MM.1S (cell line): Measurements from ENCODE around the gene ZNF441.

Experiments
- DNase-seq: peaks from one replicate; pipeline ENCODE4 v3.0.0-alpha.2; 2015
- H2AFZ ChIP-seq: fragments of 300-600 bp; sonication (generic); 2 replicates; pipeline ENCODE4 v1.6.0; 2016; ENCODE audit warnings: antibody characterized with exemption, low read length
- H3F3A ChIP-seq: fragments of 300-600 bp; sonication (generic); 2 replicates; pipeline ENCODE4 v1.6.1; 2016; ENCODE audit warnings: mild to moderate bottlenecking, antibody characterized with exemption, low read length, moderate library complexity, mixed read lengths; ENCODE audit not compliant: insufficient read depth
- H3K27ac ChIP-seq: fragments of 300-600 bp; sonication (generic); 2 replicates; pipeline ENCODE4 v1.5.1; 2016; ENCODE audit warnings: mild to moderate bottlenecking, low read length
- H3K27me3 ChIP-seq: fragments of 300-600 bp; sonication (generic); replicated peaks from 2 replicates; pipeline ENCODE4 v1.6.0; 2016; ENCODE audit warnings: low read length; ENCODE audit not compliant: insufficient read depth
- H3K36me3 ChIP-seq: fragments of 300-600 bp; sonication (generic); replicated peaks from 2 replicates; pipeline ENCODE4 v1.6.1; 2016; ENCODE audit warnings: mild to moderate bottlenecking, low read length, mixed read lengths; ENCODE audit not compliant: insufficient read depth
- H3K4me1 ChIP-seq: fragments of 300-600 bp; sonication (generic); 2 replicates; pipeline ENCODE4 v1.6.1; 2016; ENCODE audit warnings: low read length, mixed read lengths
- H3K4me2 ChIP-seq: fragments of 300-600 bp; sonication (generic); 2 replicates; pipeline ENCODE4 v1.6.0; 2016; ENCODE audit warnings: low read depth, low read length
- H3K4me3 ChIP-seq: fragments of 300-600 bp; sonication (generic); 2 replicates; pipeline ENCODE4 v1.5.1; 2016; ENCODE audit warnings: low read length, mixed read lengths
- H3K79me2 ChIP-seq: fragments of 300-600 bp; sonication (generic); 2 replicates; pipeline ENCODE4 v1.6.1; 2016; ENCODE audit warnings: mixed run types, low read length, mixed read lengths
- H3K9ac ChIP-seq: fragments of 300-600 bp; sonication (generic); 2 replicates; pipeline ENCODE4 v1.6.1; 2016; ENCODE audit warnings: low read length, mixed read lengths
- H3K9me2 ChIP-seq: fragments of 300-600 bp; sonication (generic); replicated peaks from 2 replicates; pipeline ENCODE4 v1.6.1; 2016; ENCODE audit warnings: mild to moderate bottlenecking, low read length, mixed read lengths; ENCODE audit not compliant: insufficient read depth
- H3K9me3 ChIP-seq: fragments of 300-600 bp; sonication (generic); replicated peaks from 2 replicates; pipeline ENCODE4 v1.6.1; 2016; ENCODE audit warnings: mild to moderate bottlenecking, low read length, mixed read lengths; ENCODE audit not compliant: insufficient read depth
- H4K20me1 ChIP-seq: fragments of 300-600 bp; sonication (generic); 2 replicates; pipeline ENCODE4 v1.6.1; 2016; ENCODE audit warnings: mild to moderate bottlenecking, low read length, moderate library complexity, mixed read lengths; ENCODE audit not compliant: insufficient read depth
- CTCF ChIP-seq: fragments of 300-600 bp; sonication (generic); IDR thresholded peaks from 2 replicates; pipeline ENCODE4 v1.5.1; 2016; ENCODE audit warnings: antibody characterized with exemption, low read length, mixed read lengths
- EZH2 ChIP-seq: fragments of 300-600 bp; sonication (generic); optimal IDR thresholded peaks from 2 replicates; pipeline ENCODE3; 2017; ENCODE audit warnings: low read depth, mild to moderate bottlenecking, antibody characterized with exemption, low read length, mixed read lengths
- EZH2phosphoT487 ChIP-seq: fragments of 300-600 bp; sonication (generic); IDR thresholded peaks from 2 replicates; pipeline ENCODE4 v1.6.1; 2018; ENCODE audit warnings: antibody characterized with exemption, low read length

Gene ZNF441

GRCh38 chr19:11780431-11781020 lies 13.7 kb downstream of the ZNF441 start:
- no peak for TF ChIP-seq EZH2phosphoT487
- no peak for TF ChIP-seq EZH2
- TF ChIP-seq CTCF, result no peak
- Histone ChIP-seq H3K4me2 (no peak overlapping the region), H2AFZ (no peak overlapping the region), H3K9me3 (no peaks in the 10 kb centered on the region), H3K9me2 (no peaks in the 10 kb centered on the region), H3K79me2 (no peaks in the 10 kb centered on the region), H3F3A (no peaks in the 10 kb centered on the region; the same call in 1 of the 2 replicates), H3K36me3 (peaks cover 43% of the 10 kb centered on the region), H3K4me1 (no peaks in the 10 kb centered on the region), H3K9ac (no peak overlapping the region), H3K27ac (no peak overlapping the region), H4K20me1 (no peaks in the 10 kb centered on the region), H3K4me3 (no peak overlapping the region), H3K27me3 (no peaks in the 10 kb centered on the region)
- no peak for DNase-seq

GRCh38 chr19:11781295-11782057 lies 14.7 kb downstream of the ZNF441 start:
- no peaks in the 10 kb centered on the region for H3K27me3 ChIP-seq
- no peak for TF ChIP-seq EZH2phosphoT487
- TF ChIP-seq EZH2, result no peak
- no peak for TF ChIP-seq CTCF
- no peaks in the 10 kb centered on the region for H3K79me2 ChIP-seq
- H3K4me3 ChIP-seq, result no peak overlapping the region
- H3K36me3 ChIP-seq, result peaks cover 43% of the 10 kb centered on the region
- no peaks in the 10 kb centered on the region; the same call in 1 of the 2 replicates for H3F3A ChIP-seq
- DNase-seq, result no peak
- H3K9ac ChIP-seq, result no peak overlapping the region
- H3K4me1 ChIP-seq, result no peaks in the 10 kb centered on the region
- no peaks in the 10 kb centered on the region for H4K20me1 ChIP-seq
- H3K4me2 ChIP-seq, result no peak overlapping the region
- no peaks in the 10 kb centered on the region for H3K9me2 ChIP-seq
- H3K27ac ChIP-seq, result no peak overlapping the region
- no peaks in the 10 kb centered on the region for H3K9me3 ChIP-seq
- no peak overlapping the region for H2AFZ ChIP-seq

- Histone ChIP-seq H3K4me2 (no peak overlapping the region), H3K9me3 (no peaks in the 10 kb centered on the region), H4K20me1 (no peaks in the 10 kb centered on the region), H3K27me3 (no peaks in the 10 kb centered on the region), H3K79me2 (no peaks in the 10 kb centered on the region), H3K4me1 (no peaks in the 10 kb centered on the region), H3F3A (no peaks in the 10 kb centered on the region; the same call in 1 of the 2 replicates), H3K9ac (no peak overlapping the region), H3K4me3 (no peak overlapping the region), H3K27ac (no peak overlapping the region), H3K36me3 (peaks cover 32% of the 10 kb centered on the region), H3K9me2 (no peaks in the 10 kb centered on the region), H2AFZ (no peak overlapping the region)
- no peak for TF ChIP-seq EZH2phosphoT487
- no peak for TF ChIP-seq EZH2
- TF ChIP-seq CTCF, result no peak
- no peak for DNase-seq
Measured at GRCh38 chr19:11783767-11784166, 17.0 kb downstream of the ZNF441 start.
